ENCODE measurements around the gene RHCG.

DNA sequence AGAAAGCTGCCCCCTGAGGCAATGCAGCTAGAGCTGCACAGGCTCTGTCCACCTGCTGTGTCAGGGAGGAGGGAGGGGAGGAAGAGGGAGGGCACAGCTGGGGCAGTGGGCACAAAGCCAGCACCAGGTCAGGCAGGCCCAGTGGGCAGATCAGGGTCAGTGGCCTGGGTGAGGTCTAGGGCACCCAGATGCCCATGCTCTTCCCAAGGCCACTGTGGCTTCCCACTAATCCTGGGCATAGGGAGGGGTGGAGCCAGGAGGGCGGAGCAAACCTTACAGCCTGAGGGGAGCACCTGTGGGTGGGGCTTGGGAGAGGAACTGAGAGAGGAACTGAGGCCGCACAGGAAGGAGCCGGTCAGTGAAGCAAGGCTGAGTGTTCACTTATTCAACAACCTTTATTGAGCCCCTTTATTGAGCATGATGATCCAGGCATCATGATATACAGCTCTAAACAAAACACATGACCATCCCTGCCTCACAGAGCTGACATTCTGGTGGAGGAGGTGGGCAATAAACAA lies 55.0 kb downstream of the RHCG start:
- TF ChIP-seq FOXA1 (IDR thresholded peaks at IDR 0.05) (no peak), BHLHE40 (IDR thresholded peaks at IDR 0.05; ENCODE audit: borderline replicate concordance) (no peak), FOXK2 (IDR thresholded peaks at IDR 0.05) (no peak), CTBP1 (IDR thresholded peaks at IDR 0.05; ENCODE audit: borderline replicate concordance) (no peak), L3MBTL2 (conservative IDR thresholded peaks at IDR 0.05) (no peak), NFRKB (IDR thresholded peaks at IDR 0.05) (no peak), FOXM1 (IDR thresholded peaks at IDR 0.05; ENCODE audit: borderline replicate concordance) (no peak), ZNF384 (IDR thresholded peaks at IDR 0.05) (no peak), SUZ12 (IDR thresholded peaks at IDR 0.05) (no peak), TARDBP (IDR thresholded peaks at IDR 0.05) (no peak), ELF4 (IDR thresholded peaks at IDR 0.05) (no peak)
- TF ChIP-seq, protein P1, sequence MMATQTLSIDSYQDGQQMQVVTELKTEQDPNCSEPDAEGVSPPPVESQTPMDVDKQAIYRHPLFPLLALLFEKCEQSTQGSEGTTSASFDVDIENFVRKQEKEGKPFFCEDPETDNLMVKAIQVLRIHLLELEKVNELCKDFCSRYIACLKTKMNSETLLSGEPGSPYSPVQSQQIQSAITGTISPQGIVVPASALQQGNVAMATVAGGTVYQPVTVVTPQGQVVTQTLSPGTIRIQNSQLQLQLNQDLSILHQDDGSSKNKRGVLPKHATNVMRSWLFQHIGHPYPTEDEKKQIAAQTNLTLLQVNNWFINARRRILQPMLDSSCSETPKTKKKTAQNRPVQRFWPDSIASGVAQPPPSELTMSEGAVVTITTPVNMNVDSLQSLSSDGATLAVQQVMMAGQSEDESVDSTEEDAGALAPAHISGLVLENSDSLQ (IDR thresholded peaks at IDR 0.05) = no peak
